ENCODE results near the gene CLIC1.

DNA sequence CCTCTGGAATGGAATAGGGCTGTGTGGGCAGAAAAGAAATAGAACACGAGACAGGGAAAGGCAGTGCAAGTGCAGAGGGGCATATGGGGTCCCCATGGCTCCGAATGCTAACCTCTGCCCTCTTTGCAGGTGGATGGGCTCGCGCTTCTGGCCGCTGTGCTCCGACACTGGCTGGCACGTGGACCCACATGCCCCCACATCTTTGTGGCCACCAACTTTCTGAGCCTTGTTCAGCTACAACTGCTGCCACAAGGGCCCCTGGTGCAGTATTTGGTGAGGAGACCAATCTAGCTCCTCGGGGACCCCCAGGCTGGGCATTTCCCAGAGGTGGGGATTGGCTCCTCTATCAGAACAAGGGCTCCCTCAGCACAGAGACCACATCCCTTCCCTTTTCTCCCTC lies 25.0 kb upstream of the CLIC1 start:
- TF ChIP-seq, protein P1, sequence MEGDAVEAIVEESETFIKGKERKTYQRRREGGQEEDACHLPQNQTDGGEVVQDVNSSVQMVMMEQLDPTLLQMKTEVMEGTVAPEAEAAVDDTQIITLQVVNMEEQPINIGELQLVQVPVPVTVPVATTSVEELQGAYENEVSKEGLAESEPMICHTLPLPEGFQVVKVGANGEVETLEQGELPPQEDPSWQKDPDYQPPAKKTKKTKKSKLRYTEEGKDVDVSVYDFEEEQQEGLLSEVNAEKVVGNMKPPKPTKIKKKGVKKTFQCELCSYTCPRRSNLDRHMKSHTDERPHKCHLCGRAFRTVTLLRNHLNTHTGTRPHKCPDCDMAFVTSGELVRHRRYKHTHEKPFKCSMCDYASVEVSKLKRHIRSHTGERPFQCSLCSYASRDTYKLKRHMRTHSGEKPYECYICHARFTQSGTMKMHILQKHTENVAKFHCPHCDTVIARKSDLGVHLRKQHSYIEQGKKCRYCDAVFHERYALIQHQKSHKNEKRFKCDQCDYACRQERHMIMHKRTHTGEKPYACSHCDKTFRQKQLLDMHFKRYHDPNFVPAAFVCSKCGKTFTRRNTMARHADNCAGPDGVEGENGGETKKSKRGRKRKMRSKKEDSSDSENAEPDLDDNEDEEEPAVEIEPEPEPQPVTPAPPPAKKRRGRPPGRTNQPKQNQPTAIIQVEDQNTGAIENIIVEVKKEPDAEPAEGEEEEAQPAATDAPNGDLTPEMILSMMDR (IDR thresholded peaks at IDR 0.05): no peak
- TF ChIP-seq POLR2A (IDR thresholded peaks at IDR 0.05): no peak

All from breast epithelium (tissue), 3 donors.